Measurements from ENCODE around the gene SLC12A1.

SLC12A1 gene

GRCh38 chr15:48239334-48239733, 33.2 kb downstream of the SLC12A1 start:
- DNase-seq (ENCODE audit: extremely low read depth, low read depth): no peak
- no peak for TF ChIP-seq CTCF (IDR thresholded peaks at IDR 0.05; ENCODE audit: low read depth, low read length)

- TF ChIP-seq CTCF (IDR thresholded peaks at IDR 0.05; ENCODE audit: low read depth, low read length): no peak
These were observed 35.9 kb downstream of the SLC12A1 start for GRCh38 chr15:48242015-48242414.

GRCh38 chr15:48242535-48242934, 36.4 kb downstream of the SLC12A1 start:
- no peak for TF ChIP-seq CTCF (IDR thresholded peaks at IDR 0.05; ENCODE audit: low read depth, low read length)

More at GRCh38 chr15:48242015-48242414, 35.9 kb downstream of the SLC12A1 start:
- no peak for DNase-seq (ENCODE audit: extremely low read depth, low read depth)

GRCh38 chr15:48244921-48245320, 38.8 kb downstream of the SLC12A1 start:
- DNase-seq (ENCODE audit: extremely low read depth, low read depth): no peak
- no peak for TF ChIP-seq CTCF (IDR thresholded peaks at IDR 0.05; ENCODE audit: low read depth, low read length)

More at GRCh38 chr15:48242535-48242934, 36.4 kb downstream of the SLC12A1 start:
- DNase-seq (ENCODE audit: extremely low read depth, low read depth): no peak

- no peak for DNase-seq (ENCODE audit: extremely low read depth, low read depth)
- TF ChIP-seq CTCF (IDR thresholded peaks at IDR 0.05; ENCODE audit: low read depth, low read length): no peak
These were observed 42.3 kb downstream of the SLC12A1 start for GRCh38 chr15:48248414-48248813.

- TF ChIP-seq CTCF (IDR thresholded peaks at IDR 0.05; ENCODE audit: low read depth, low read length): peak; percentile 68
- peak; percentile 54 for DNase-seq (ENCODE audit: extremely low read depth, low read depth)
These were observed 44.6 kb downstream of the SLC12A1 start for GRCh38 chr15:48250640-48251076.

- TF ChIP-seq CTCF (IDR thresholded peaks at IDR 0.05; ENCODE audit: low read depth, low read length): no peak
- no peak for DNase-seq (ENCODE audit: extremely low read depth, low read depth)
These were observed 47.1 kb downstream of the SLC12A1 start for GRCh38 chr15:48253172-48253571.
